LNCAP (cell line): Measurements from ENCODE around the gene ASZ1.

ENCODE experiments used
- TF ChIP-seq, protein P1 (sequence below): fragments of 450-650 bp; IDR thresholded peaks from 2 replicates; pipeline ENCODE4 v1.5.1; 2017; ENCODE audit warnings: mild to moderate bottlenecking

ASZ1 gene

DNA sequence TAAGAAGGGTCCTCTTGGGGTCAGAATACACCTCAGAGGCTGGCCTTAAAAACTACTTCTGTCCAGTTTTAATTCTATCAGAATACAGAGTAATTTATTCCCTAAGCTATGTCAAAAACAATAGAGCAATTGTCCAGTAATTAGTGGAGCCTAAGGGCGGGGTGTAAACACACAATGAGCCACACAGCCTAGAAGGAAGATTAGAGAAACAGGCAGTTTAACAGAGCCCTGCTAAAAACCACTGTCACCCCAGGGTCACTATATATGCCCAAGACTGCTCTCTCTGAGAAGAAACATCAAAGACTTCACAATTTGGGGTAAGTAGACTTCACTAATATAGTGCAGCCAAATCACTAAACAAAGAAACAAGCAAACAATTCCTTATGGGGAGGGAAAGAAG lies 77.3 kb downstream of the ASZ1 start:
- TF ChIP-seq, protein P1, sequence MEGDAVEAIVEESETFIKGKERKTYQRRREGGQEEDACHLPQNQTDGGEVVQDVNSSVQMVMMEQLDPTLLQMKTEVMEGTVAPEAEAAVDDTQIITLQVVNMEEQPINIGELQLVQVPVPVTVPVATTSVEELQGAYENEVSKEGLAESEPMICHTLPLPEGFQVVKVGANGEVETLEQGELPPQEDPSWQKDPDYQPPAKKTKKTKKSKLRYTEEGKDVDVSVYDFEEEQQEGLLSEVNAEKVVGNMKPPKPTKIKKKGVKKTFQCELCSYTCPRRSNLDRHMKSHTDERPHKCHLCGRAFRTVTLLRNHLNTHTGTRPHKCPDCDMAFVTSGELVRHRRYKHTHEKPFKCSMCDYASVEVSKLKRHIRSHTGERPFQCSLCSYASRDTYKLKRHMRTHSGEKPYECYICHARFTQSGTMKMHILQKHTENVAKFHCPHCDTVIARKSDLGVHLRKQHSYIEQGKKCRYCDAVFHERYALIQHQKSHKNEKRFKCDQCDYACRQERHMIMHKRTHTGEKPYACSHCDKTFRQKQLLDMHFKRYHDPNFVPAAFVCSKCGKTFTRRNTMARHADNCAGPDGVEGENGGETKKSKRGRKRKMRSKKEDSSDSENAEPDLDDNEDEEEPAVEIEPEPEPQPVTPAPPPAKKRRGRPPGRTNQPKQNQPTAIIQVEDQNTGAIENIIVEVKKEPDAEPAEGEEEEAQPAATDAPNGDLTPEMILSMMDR, result no peak

DNA sequence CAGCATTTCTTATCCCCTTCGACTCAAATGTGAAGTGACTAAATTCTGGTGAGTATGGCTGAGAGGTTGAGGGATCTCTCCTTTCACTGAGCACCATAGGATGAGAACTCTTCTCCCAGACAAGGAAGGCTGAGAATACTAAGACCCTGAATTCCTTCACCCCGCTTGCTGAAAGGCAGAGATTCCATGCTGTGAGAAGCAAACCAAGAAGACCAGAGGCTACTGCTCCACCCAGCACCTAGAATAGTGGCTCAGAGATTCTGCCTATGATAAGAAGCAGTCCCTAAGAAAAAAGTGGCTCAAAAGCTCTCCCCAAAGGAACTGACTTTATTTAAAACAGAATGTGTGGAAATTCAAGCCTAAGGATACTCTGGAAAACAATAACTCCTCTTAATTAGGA lies 77.7 kb downstream of the ASZ1 start:
- TF ChIP-seq, protein P1, result no peak

DNA sequence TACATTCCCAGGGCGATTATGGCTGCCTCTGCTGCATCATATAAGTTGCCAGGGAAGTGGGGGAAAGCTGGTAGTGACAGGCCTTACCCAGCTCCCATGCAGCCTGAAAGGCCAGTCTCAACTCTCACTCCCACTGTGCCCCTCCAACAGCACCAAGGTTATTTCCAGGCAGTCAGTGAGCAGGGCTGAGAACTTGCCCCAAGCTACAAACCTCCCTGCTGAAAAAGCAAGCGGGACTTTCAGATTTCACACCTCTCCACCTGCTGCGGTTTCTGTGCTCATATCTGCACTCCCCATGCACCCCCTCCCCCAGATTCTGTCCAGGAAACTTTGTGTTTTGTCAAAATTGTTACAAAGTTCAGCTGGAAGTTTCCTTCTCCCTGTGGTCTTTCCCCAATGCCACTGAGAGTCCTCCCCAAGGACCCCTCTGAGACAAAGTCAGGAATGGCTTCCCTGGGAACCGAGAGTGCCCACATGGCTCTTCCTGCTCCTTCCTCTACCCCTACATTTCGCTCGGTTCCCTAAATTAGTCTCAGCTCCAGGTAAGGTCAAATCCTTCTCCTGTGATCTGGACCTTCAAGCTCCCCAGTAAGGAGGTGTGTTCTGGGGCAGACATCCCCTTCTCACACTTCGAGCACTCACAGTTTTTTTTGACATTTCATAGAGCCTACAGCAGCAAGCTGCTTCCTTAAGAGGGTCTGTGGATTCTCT lies 79.2 kb downstream of the ASZ1 start:
- TF ChIP-seq, protein P1, result no peak

DNA sequence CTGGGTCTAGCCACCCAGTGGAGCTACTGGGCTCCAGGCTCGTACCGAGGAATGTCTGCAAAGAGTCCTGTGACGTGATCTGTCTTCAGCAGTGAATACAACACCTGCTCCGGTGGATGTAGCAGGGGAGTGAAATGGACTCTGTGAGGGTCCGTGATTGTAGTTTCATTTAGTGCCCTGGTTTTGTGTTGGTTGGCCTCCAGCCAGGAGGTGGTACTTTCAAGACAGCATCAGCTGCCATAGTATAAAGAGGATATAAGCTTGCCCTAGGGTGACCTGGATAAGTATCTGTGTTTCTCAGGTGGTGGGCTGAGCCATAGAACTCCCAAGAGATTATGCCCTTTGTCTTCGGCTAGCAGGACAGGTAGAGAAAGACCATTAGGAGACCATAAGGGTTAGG lies 79.8 kb downstream of the ASZ1 start:
- TF ChIP-seq, protein P1, result no peak

DNA sequence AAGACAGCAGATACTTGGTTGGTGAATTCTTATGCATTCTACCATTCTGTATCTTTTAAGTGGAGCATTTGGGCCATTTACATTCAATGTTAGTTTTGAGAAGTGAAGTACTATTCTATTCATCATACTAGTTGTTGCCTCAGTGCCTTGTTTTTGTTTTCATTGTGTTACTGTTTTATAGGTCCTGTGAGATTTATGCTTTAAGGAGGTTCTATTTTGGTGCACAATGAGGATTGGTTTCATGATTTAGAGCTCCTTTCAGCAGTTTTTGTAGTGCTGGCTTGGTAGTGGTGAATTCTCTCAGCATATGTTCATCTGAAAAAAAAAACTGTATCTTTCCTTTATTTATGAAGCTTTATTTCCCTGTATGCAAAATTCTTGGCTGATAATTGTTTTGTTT lies 81.1 kb downstream of the ASZ1 start:
- TF ChIP-seq, protein P1, result no peak

DNA sequence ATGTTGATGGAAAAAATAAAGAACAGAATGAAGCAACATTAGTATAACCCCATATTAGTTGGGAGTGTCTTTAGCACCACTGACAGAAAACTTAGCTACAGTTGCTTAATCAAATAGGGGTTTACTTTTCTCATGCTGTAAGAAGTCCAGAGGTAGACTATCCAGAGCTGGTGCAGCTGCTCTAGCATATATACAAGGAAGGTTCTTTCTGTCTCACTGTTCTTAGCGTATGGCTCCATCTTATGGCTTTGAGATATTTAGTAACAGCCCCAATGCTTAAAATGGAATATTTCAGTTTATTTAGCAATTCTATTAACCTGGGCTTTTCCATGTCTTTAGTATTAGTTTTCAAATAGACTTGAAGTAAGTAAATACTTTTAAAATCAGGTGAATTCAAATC lies 89.3 kb downstream of the ASZ1 start:
- TF ChIP-seq, protein P1, result no peak

DNA sequence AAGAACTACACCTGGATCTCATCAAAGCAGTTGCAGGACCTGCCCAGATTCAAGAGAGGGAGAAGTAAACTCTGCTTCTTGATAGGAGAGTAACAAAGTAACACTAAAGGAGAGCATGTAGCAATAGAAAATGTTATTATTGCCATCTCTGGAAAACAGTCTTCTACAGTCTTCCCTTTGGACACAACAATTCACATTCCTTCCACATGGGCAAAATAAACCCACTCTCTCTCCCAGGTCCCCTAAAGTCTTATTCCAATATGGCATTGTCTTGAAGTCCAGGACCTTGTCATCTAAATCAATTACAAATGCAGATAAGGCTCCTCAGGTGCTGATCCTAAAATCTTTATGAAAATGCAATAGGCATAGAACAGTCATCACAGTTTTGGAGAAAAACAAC lies 94.1 kb downstream of the ASZ1 start:
- TF ChIP-seq, protein P1, result no peak

DNA sequence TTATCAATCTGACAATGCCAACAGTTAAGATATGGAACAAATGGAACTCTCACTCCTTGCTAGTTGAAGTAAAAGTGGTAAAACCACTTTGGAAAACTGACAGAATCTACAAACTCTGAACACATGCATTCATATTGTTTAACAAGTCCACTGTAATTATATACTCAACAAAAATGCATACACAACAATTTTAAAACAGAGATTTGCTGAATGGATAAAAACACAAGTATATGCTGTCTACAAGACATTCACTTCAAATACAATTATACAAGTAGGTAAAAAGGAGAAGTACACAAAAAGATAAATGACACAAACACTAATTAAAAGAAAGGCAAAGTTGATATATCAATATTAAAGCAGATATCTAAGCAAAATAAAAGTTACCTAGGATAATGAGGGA lies 95.3 kb downstream of the ASZ1 start:
- TF ChIP-seq, protein P1, result no peak
